Lower lobe of right lung (tissue), 2 donors: ENCODE measurements around the gene AGBL1. TPM values are rescaled to one million over a fixed set of nuclear protein-coding genes. Genes with fewer than 3 reads are reported as not detected.

Experiments
- ATAC-seq, 2 donors: fragments of 200-7000 bp; cut with Tn5 transposase; one replicate each; pipeline ENCODE4 v1.9.1; 2020 to 2022; ENCODE audit warnings: mild to moderate bottlenecking in 2 of 2, moderate library complexity in 2 of 2
- DNase-seq: peaks from one replicate; pipeline ENCODE4 v3.0.0-alpha.2; 2020
- H3K27ac ChIP-seq: fragments of 200-600 bp; one replicate; pipeline ENCODE4 v1.8.0; 2022
- H3K27me3 ChIP-seq: fragments of 200-600 bp; one replicate; pipeline ENCODE4 v1.8.0; 2022; ENCODE audit warnings: low read depth
- H3K36me3 ChIP-seq: fragments of 200-600 bp; one replicate; pipeline ENCODE4 v1.8.0; 2022; ENCODE audit warnings: mild to moderate bottlenecking
- H3K4me1 ChIP-seq: fragments of 200-600 bp; one replicate; pipeline ENCODE4 v1.8.0; 2022
- H3K4me3 ChIP-seq: fragments of 200-600 bp; one replicate; pipeline ENCODE4 v1.8.0; 2022; ENCODE audit warnings: mild to moderate bottlenecking
- H3K9me3 ChIP-seq: fragments of 200-600 bp; one replicate; pipeline ENCODE4 v1.8.0; 2022
- CTCF ChIP-seq: fragments of 200-600 bp; IDR thresholded peaks from one replicate; pipeline ENCODE4 v1.8.0; 2022; ENCODE audit warnings: antibody characterized with exemption, mild to moderate bottlenecking
- intact Hi-C: fragments of 100-400 bp; cut with DNase I; formaldehyde crosslinking; loops from one replicate; pipeline ENCODE4 v1.11.0; 2022
- total RNA-seq: library from RNA; stranded (reverse); fragmentation: NEBNext Ultra II Directional; extraction: Animal tissue kit (Norgen Biotek cat#: 25700); gene quantifications from one replicate; pipeline ENCODE4 v1.2.1, GENCODE V29; 2021
- donor health status: DM: no; HTN: yes; CAD: no; lungs with severe emphysema.

The AGBL1 gene
- total RNA-seq, 1 donor from 2014 or later = 12.0 TPM

GRCh38 chr15:86263230-86263629, 183.6 kb downstream of the AGBL1 start:
- H3K27me3 ChIP-seq = no peaks in the 10 kb centered on the region
- DNase-seq (no peak), ATAC-seq (no peak)
- H3K4me1 ChIP-seq = no peaks in the 10 kb centered on the region
- no peak overlapping the region for H3K27ac ChIP-seq
- intact Hi-C loops = no loop called here
- no peaks in the 10 kb centered on the region for H3K36me3 ChIP-seq
- no peak overlapping the region for H3K4me3 ChIP-seq
- TF ChIP-seq CTCF = no peak
- H3K9me3 ChIP-seq = no peaks in the 10 kb centered on the region

GRCh38 chr15:86266896-86267484, 187.3 kb downstream of the AGBL1 start:
- Histone ChIP-seq H3K36me3 (no peaks in the 10 kb centered on the region), H3K4me3 (no peak overlapping the region), H3K4me1 (no peaks in the 10 kb centered on the region), H3K27me3 (no peaks in the 10 kb centered on the region), H3K9me3 (no peaks in the 10 kb centered on the region), H3K27ac (no peak overlapping the region)
- TF ChIP-seq CTCF = no peak
- ATAC-seq (no peak), DNase-seq (no peak)
- intact Hi-C loops = no loop called here

GRCh38 chr15:86267892-86268291, 188.2 kb downstream of the AGBL1 start:
- Histone ChIP-seq H3K4me1 (no peaks in the 10 kb centered on the region), H3K27me3 (no peaks in the 10 kb centered on the region), H3K27ac (no peak overlapping the region), H3K4me3 (no peak overlapping the region), H3K9me3 (no peaks in the 10 kb centered on the region), H3K36me3 (no peaks in the 10 kb centered on the region)
- ATAC-seq (peak; percentile 53 to 65), DNase-seq (no peak)
- intact Hi-C loops = no loop called here
- no peak for TF ChIP-seq CTCF

- H3K27ac ChIP-seq = no peak overlapping the region
- no peak overlapping the region for H3K4me3 ChIP-seq
- H3K9me3 ChIP-seq = no peaks in the 10 kb centered on the region
- DNase-seq = no peak
- H3K36me3 ChIP-seq = no peaks in the 10 kb centered on the region
- no peak for TF ChIP-seq CTCF
- intact Hi-C loops = no loop called here
- no peaks in the 10 kb centered on the region for H3K27me3 ChIP-seq
- H3K4me1 ChIP-seq = no peaks in the 10 kb centered on the region
- no peak for ATAC-seq
Observed at GRCh38 chr15:86268558-86268957, 188.9 kb downstream of the AGBL1 start.

- Histone ChIP-seq H3K36me3 (no peaks in the 10 kb centered on the region), H3K9me3 (no peaks in the 10 kb centered on the region), H3K27ac (no peak overlapping the region), H3K4me1 (no peaks in the 10 kb centered on the region), H3K27me3 (no peaks in the 10 kb centered on the region), H3K4me3 (no peak overlapping the region)
- no peak for TF ChIP-seq CTCF
- intact Hi-C loops = no loop called here
- DNase-seq (no peak), ATAC-seq (no peak)
Observed at GRCh38 chr15:86273309-86273708, 193.6 kb downstream of the AGBL1 start.
